ENCODE data around the gene MRPS18A. TPM values are rescaled to one million over a fixed set of nuclear protein-coding genes. Genes with fewer than 3 reads are reported as not detected.
A peak's percentile ranks its signal among the peaks of the same experiment; 100 is the strongest.

The MRPS18A gene
- total and polyA plus RNA-seq, 4 donors: 36.4 to 48.4 (median 38.5) TPM

DNA sequence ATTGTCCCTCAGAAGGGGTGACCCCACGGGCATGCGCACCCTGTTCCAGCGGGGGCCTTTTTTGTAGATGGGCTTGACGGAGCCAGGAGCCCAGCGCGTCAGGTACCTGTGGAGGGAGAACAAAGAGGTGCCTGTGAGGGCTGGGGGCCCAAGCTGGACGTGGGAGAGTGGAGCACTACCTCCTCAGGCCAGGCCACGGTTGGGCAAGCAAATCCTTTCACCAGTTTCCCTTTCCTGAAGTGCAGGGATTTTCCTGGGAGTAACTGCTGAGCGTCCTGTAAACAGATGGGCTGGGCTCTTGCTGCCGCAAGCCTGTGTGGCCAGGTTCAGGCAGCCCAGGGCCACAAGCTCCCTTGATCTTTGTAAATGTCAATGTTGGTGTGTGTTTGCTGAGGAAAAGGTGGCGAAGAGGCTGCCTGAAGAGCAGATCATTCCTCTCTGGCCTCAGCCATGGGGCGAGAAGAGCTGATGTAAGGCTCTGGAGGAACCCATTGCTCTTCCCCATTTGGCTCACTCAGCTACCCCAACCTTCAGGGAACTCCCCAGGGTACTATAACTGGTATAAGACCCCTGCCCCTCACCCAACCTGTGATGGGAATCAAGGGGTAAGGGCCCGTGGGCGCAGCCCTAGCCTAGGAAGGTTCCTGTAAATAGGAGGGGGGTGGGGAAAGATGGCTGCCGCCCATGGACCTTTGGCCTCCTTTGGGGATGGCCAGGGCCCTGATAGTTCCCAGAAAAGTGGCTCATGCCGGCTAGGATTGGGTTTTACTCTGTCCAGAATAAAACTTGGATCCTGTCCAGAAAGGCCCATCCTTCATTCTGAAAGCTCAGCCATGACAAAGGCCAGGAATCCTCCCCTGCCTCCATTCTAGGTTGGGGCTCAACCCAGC lies 15.5 kb downstream of the MRPS18A start:
- Histone ChIP-seq H3K27ac (ENCODE audit: low read depth in 1 of 2, low read length in 1 of 2) (peak overlapping the region in 1 of 2 donors; percentile 6), H3K4me1 (ENCODE audit: control insufficient read depth in 5 of 5, insufficient read depth in 5 of 5, low read length in 5 of 5) (peaks cover 2 to 78% (median 37%) of the 10 kb centered on the region in 5 donors), H3K27me3 (ENCODE audit: control insufficient read depth in 3 of 3, insufficient read depth in 3 of 3, low read length in 2 of 3) (no peaks in the 10 kb centered on the region), H3K4me3 (no peak overlapping the region), H3K36me3 (ENCODE audit: control insufficient read depth in 4 of 4, insufficient read depth in 4 of 4, low read length in 4 of 4) (peaks cover 15 to 45% (median 27%) of the 10 kb centered on the region in 4 donors), H3K9ac (ENCODE audit: insufficient read depth in 1 of 2, low read length in 2 of 2) (no peak overlapping the region), H3K9me3 (ENCODE audit: control insufficient read depth in 4 of 4, insufficient read depth in 3 of 4, low read length in 3 of 4) (no peaks in the 10 kb centered on the region)
- TF ChIP-seq, protein P1, sequence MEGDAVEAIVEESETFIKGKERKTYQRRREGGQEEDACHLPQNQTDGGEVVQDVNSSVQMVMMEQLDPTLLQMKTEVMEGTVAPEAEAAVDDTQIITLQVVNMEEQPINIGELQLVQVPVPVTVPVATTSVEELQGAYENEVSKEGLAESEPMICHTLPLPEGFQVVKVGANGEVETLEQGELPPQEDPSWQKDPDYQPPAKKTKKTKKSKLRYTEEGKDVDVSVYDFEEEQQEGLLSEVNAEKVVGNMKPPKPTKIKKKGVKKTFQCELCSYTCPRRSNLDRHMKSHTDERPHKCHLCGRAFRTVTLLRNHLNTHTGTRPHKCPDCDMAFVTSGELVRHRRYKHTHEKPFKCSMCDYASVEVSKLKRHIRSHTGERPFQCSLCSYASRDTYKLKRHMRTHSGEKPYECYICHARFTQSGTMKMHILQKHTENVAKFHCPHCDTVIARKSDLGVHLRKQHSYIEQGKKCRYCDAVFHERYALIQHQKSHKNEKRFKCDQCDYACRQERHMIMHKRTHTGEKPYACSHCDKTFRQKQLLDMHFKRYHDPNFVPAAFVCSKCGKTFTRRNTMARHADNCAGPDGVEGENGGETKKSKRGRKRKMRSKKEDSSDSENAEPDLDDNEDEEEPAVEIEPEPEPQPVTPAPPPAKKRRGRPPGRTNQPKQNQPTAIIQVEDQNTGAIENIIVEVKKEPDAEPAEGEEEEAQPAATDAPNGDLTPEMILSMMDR (IDR thresholded peaks at IDR 0.05; ENCODE audit: control extremely low read depth, extremely low read depth): no peak
- 84 to 85% methylated on average over 16 of the region's 16 CpGs for WGBS, 2 donors
- no peak for ATAC-seq (ENCODE audit: insufficient read depth, low FRiP score)
- peak; percentile 55 to 84 (median 80) for DNase-seq

DNA sequence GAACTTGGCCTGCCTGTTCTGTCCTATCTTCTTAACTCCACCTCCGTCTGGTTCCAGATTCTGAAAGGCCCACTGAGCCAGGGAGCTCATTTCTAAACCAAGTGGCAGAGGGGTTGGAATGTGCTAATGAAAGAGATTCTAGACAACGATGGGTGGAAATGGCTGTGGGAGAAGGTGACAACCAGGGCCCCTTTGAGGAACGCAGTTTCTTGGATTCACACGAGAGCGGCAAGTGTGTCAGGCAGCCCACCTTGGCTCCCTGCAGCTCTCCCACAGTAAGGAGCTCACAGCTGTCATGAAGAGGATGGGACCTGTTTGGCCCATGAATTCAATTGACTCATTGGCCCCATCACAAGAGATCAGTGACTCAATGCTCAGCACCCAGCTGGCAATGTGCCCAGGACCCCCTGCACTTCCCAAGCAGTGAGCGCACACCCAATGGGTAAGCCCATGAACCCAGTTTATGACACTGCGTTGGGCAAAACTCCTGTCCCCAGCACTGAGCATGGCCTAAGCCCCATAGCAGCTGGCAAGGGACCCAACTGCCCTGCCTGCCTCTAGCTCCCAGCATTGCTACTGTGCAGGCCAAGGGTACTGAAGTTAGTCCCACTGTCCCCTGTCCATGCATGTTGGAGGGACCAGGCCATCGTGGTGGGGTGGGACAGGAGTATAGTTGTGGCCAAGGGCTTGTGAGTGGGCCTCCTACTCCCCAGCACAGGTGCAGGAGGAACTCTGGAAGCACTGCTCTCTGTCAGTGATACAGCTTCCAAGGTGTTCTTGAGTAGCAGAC lies 16.4 kb downstream of the MRPS18A start:
- Histone ChIP-seq H3K27ac (ENCODE audit: low read depth in 1 of 2, low read length in 1 of 2) (no peak overlapping the region), H3K27me3 (ENCODE audit: control insufficient read depth in 3 of 3, insufficient read depth in 3 of 3, low read length in 2 of 3) (no peaks in the 10 kb centered on the region), H3K4me1 (ENCODE audit: control insufficient read depth in 5 of 5, insufficient read depth in 5 of 5, low read length in 5 of 5) (peaks cover 2 to 80% (median 37%) of the 10 kb centered on the region in 5 donors), H3K36me3 (ENCODE audit: control insufficient read depth in 4 of 4, insufficient read depth in 4 of 4, low read length in 4 of 4) (peaks cover 9 to 40% (median 26%) of the 10 kb centered on the region in 4 donors), H3K4me3 (no peak overlapping the region), H3K9ac (ENCODE audit: insufficient read depth in 1 of 2, low read length in 2 of 2) (no peak overlapping the region), H3K9me3 (ENCODE audit: control insufficient read depth in 4 of 4, insufficient read depth in 3 of 4, low read length in 3 of 4) (no peaks in the 10 kb centered on the region)
- no peak for ATAC-seq (ENCODE audit: insufficient read depth, low FRiP score)
- TF ChIP-seq, protein P1 (IDR thresholded peaks at IDR 0.05; ENCODE audit: control extremely low read depth, extremely low read depth): no peak
- 93 to 96% methylated on average over 8 of the region's 8 CpGs for WGBS, 2 donors
- DNase-seq: no peak

DNA sequence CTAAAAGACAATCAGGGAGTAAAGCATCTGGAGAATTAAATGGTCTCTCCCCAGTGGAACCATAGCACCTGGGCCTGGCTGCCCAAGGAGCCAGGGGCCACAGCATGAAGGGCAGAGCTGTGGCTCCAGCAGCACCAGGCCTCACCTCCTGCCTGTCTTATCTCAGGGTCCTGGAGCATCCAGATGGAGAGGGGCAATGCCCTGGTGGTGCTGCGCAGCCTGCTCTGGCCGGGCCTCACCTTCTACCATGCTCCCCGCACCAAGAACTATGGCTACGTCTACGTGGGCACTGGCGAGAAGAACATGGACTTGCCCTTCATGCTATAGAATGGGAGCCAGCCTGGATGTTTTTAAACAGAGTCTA lies 17.0 kb downstream of the MRPS18A start:
- DNase-seq (no peak), ATAC-seq (ENCODE audit: insufficient read depth, low FRiP score) (no peak)
- H3K27ac ChIP-seq (ENCODE audit: low read depth in 1 of 2, low read length in 1 of 2): no peak overlapping the region
- H3K9ac ChIP-seq (ENCODE audit: insufficient read depth in 1 of 2, low read length in 2 of 2): no peak overlapping the region
- TF ChIP-seq, protein P1 (IDR thresholded peaks at IDR 0.05; ENCODE audit: control extremely low read depth, extremely low read depth): no peak
- peaks cover 2 to 80% (median 37%) of the 10 kb centered on the region in 5 donors for H3K4me1 ChIP-seq (ENCODE audit: control insufficient read depth in 5 of 5, insufficient read depth in 5 of 5, low read length in 5 of 5)
- 97 to 99% methylated on average over 6 of the region's 6 CpGs for WGBS, 2 donors
- H3K9me3 ChIP-seq (ENCODE audit: control insufficient read depth in 4 of 4, insufficient read depth in 3 of 4, low read length in 3 of 4): no peaks in the 10 kb centered on the region
- peaks cover 9 to 39% (median 24%) of the 10 kb centered on the region in 4 donors for H3K36me3 ChIP-seq (ENCODE audit: control insufficient read depth in 4 of 4, insufficient read depth in 4 of 4, low read length in 4 of 4)
- H3K27me3 ChIP-seq (ENCODE audit: control insufficient read depth in 3 of 3, insufficient read depth in 3 of 3, low read length in 2 of 3): no peaks in the 10 kb centered on the region
- H3K4me3 ChIP-seq: no peak overlapping the region
